Naive thymus-derived CD4-positive, alpha-beta T cell (primary cell): ENCODE data around the gene ACTG2. TPM values are rescaled to one million over a fixed set of nuclear protein-coding genes. Genes with fewer than 3 reads are reported as not detected.
"Not testable (repeated sequence)": the region's sequence is repeated elsewhere in the genome, so short reads cannot be mapped to it uniquely, and the experiment has no call there.

ENCODE experiments used
- ATAC-seq: fragments of 150-1000 bp; cut with Tn5 transposase; 2 replicates; pipeline ENCODE4 v1.10.0; 2021; ENCODE audit warnings: mild to moderate bottlenecking, moderate library complexity
- CTCF ChIA-PET: fragments of 350-600 bp; sonication (Branson Sonifier 250); formaldehyde crosslinking; loops from one replicate; lab custom pipeline; 2021; ENCODE audit warnings: antibody characterized with exemption; lab: Charles Lee
- POLR2A ChIA-PET: fragments of 350-600 bp; sonication (Branson Sonifier 250); formaldehyde crosslinking; loops from one replicate; lab custom pipeline; 2021; ENCODE audit warnings: antibody characterized with exemption, inconsistent platforms; lab: Charles Lee
- DNase-seq, 9 donors: peaks; one replicate each; pipeline versions ENCODE4 v3.0.0 to v3.0.0-alpha.2; 2020 to 2022; ENCODE audit warnings: mixed read lengths in 1 of 9
- H3K27ac ChIP-seq: one replicate; pipeline ENCODE4 v1.7.0; 2013; ENCODE audit warnings: mild to moderate bottlenecking, low read depth, low read length, moderate library complexity
- H3K27me3 ChIP-seq, 2 donors: one replicate each; pipeline ENCODE4 v1.7.0; 2013; ENCODE audit warnings: low read length in 2 of 2, mild to moderate bottlenecking in 2 of 2, moderate library complexity in 2 of 2; ENCODE audit not compliant: control insufficient read depth in 2 of 2, insufficient read depth in 2 of 2
- H3K36me3 ChIP-seq, 3 experiments: 1 replicate in 2 of 3; 2 replicates in 1 of 3; pipeline ENCODE4 v1.7.0; 2013; ENCODE audit warnings: low read length in 3 of 3, mild to moderate bottlenecking in 3 of 3, moderate library complexity in 1 of 3; ENCODE audit not compliant: insufficient read depth in 3 of 3, control insufficient read depth in 2 of 3
- H3K4me1 ChIP-seq, 2 donors: one replicate each; pipeline ENCODE4 v1.7.0; 2013; ENCODE audit warnings: low read length in 2 of 2, mild to moderate bottlenecking in 2 of 2, moderate library complexity in 1 of 2; ENCODE audit not compliant: control insufficient read depth in 2 of 2, insufficient read depth in 2 of 2
- H3K4me3 ChIP-seq: 2 replicates; pipeline ENCODE4 v1.7.0; 2013; ENCODE audit warnings: mild to moderate bottlenecking, low read length
- H3K9me3 ChIP-seq, 3 experiments: 1 replicate in 2 of 3; 2 replicates in 1 of 3; pipeline ENCODE4 v1.7.0; 2013; ENCODE audit warnings: low read length in 3 of 3; ENCODE audit not compliant: control insufficient read depth in 2 of 3
- H3K27ac Mint-ChIP-seq, 9 donors: one replicate each; pipeline ENCODE4 v1.8.0; 2020 to 2022; ENCODE audit warnings: mixed read lengths in 9 of 9, mild to moderate bottlenecking in 8 of 9, moderate library complexity in 5 of 9, inconsistent platforms in 2 of 9
- H3K27me3 Mint-ChIP-seq, 5 donors: one replicate each; pipeline ENCODE4 v1.8.0; 2021 to 2022; ENCODE audit warnings: mixed read lengths in 5 of 5, mild to moderate bottlenecking in 1 of 5
- H3K36me3 Mint-ChIP-seq, 5 donors: one replicate each; pipeline ENCODE4 v1.8.0; 2020 to 2022; ENCODE audit warnings: mixed read lengths in 5 of 5, mild to moderate bottlenecking in 3 of 5, inconsistent platforms in 1 of 5
- H3K4me1 Mint-ChIP-seq, 7 donors: one replicate each; pipeline ENCODE4 v1.8.0; 2020 to 2022; ENCODE audit warnings: mixed read lengths in 7 of 7, mild to moderate bottlenecking in 3 of 7, inconsistent platforms in 1 of 7
- H3K4me3 Mint-ChIP-seq, 10 donors: one replicate each; pipeline ENCODE4 v1.8.0; 2020 to 2022; ENCODE audit warnings: mild to moderate bottlenecking in 10 of 10, mixed read lengths in 10 of 10, moderate library complexity in 6 of 10, inconsistent platforms in 2 of 10
- H3K9me3 Mint-ChIP-seq, 11 donors: one replicate each; pipeline ENCODE4 v1.8.0; 2020 to 2022; ENCODE audit warnings: mixed read lengths in 11 of 11, mild to moderate bottlenecking in 4 of 11, inconsistent platforms in 1 of 11, moderate library complexity in 1 of 11
- intact Hi-C, 2 donors: fragments of 100-400 bp; cut with micrococcal nuclease; formaldehyde crosslinking; loops; one replicate each; pipeline ENCODE4 v1.15.1; 2023
- polyA plus RNA-seq, 2 donors: library from polyadenylated mRNA; unstranded; fragments of 300-500 nt; fragmentation: Illumina TruSeq; gene quantifications; one replicate each; pipeline ENCODE4 v1.2.3, GENCODE V29; 2021
- total RNA-seq, 6 experiments: library from RNA in 5 of 6; stranded (reverse) in 5 of 6; gene quantifications; 1 replicate in 5 of 6; 2 replicates in 1 of 6; pipeline ENCODE4 v1.2.3 and lab custom pipeline; 2021 to 2026

Gene ACTG2
- total and polyA plus RNA-seq, 7 experiments from 2014 or later = not detected

- H3K4me3 ChIP-seq, H3K36me3 ChIP-seq, DNase-seq, ATAC-seq, intact Hi-C loops, POLR2A ChIA-PET, H3K27me3 Mint-ChIP-seq, H3K27me3 ChIP-seq, H3K36me3 Mint-ChIP-seq, H3K4me1 Mint-ChIP-seq, H3K27ac Mint-ChIP-seq, CTCF ChIA-PET, H3K9me3 Mint-ChIP-seq, H3K9me3 ChIP-seq, H3K4me1 ChIP-seq, H3K27ac ChIP-seq, H3K4me3 Mint-ChIP-seq: not testable (repeated sequence)
Observed at GRCh38 chr2:73877984-73878383, 14.8 kb upstream of the ACTG2 start.

- Histone ChIP-seq H3K36me3 (no peaks in the 10 kb centered on the region), H3K27me3 (no peaks in the 10 kb centered on the region), H3K27ac (no peak overlapping the region), H3K4me1 (no peaks in the 10 kb centered on the region), H3K9me3 (no peaks in the 10 kb centered on the region), H3K4me3 (no peak overlapping the region)
- Mint-ChIP-seq H3K36me3 (peaks cover 0 to 3% (median 0%) of the 10 kb centered on the region in 5 donors), H3K9me3 (peaks cover 0 to 4% (median 0%) of the 10 kb centered on the region in 11 donors), H3K4me1 (peaks cover 0 to 23% (median 10%) of the 10 kb centered on the region in 7 donors), H3K4me3 (no peak overlapping the region), H3K27ac (no peak overlapping the region), H3K27me3 (peaks cover 0 to 6% (median 3%) of the 10 kb centered on the region in 5 donors)
- ChIA-PET POLR2A (no interaction called here), CTCF (no interaction called here)
- intact Hi-C loops = no loop called here
- ATAC-seq = no peak
- DNase-seq = no peak
Observed at GRCh38 chr2:73885406-73885805, 7.4 kb upstream of the ACTG2 start.

GRCh38 chr2:73886357-73886756 is 6.5 kb upstream of the ACTG2 start:
- Mint-ChIP-seq H3K27me3 (peaks cover 0 to 6% (median 3%) of the 10 kb centered on the region in 5 donors), H3K4me1 (peaks cover 0 to 23% (median 10%) of the 10 kb centered on the region in 7 donors), H3K9me3 (peaks cover 0 to 4% (median 0%) of the 10 kb centered on the region in 11 donors), H3K27ac (no peak overlapping the region), H3K4me3 (no peak overlapping the region), H3K36me3 (peaks cover 0 to 3% (median 0%) of the 10 kb centered on the region in 5 donors)
- H3K27ac ChIP-seq = no peak overlapping the region
- no peaks in the 10 kb centered on the region for H3K4me1 ChIP-seq
- CTCF ChIA-PET = interaction anchor here (0.6 kb wide), 1 partner anchor 127 kb away, joined by 4 read pairs; no protein-coding TSS in a partner anchor
- POLR2A ChIA-PET = interaction anchor here (0.6 kb wide), 1 partner anchor 954 kb away, joined by 3 read pairs; no protein-coding TSS in a partner anchor
- H3K36me3 ChIP-seq = no peaks in the 10 kb centered on the region
- H3K4me3 ChIP-seq = no peak overlapping the region
- no peak for ATAC-seq
- intact Hi-C loops = no loop called here
- H3K27me3 ChIP-seq = no peaks in the 10 kb centered on the region
- no peaks in the 10 kb centered on the region for H3K9me3 ChIP-seq
- peak in 1 of 9 donors; percentile 32 for DNase-seq

- H3K9me3 ChIP-seq, H3K27me3 Mint-ChIP-seq, DNase-seq, H3K27ac ChIP-seq, H3K36me3 Mint-ChIP-seq, H3K27me3 ChIP-seq, POLR2A ChIA-PET, intact Hi-C loops, H3K36me3 ChIP-seq, H3K9me3 Mint-ChIP-seq, H3K4me3 Mint-ChIP-seq, H3K4me1 ChIP-seq, H3K4me3 ChIP-seq, ATAC-seq: not testable (repeated sequence)
- CTCF ChIA-PET = interaction anchor here (0.6 kb wide), 1 partner anchor 78 kb away, joined by 3 read pairs; no protein-coding TSS in a partner anchor
- H3K27ac Mint-ChIP-seq = peak overlapping the region in 3 of 9 donors; percentile 38 to 56 (median 52)
- H3K4me1 Mint-ChIP-seq = peaks cover 0 to 23% (median 10%) of the 10 kb centered on the region in 7 donors
Observed at GRCh38 chr2:73887596-73888353, 5.0 kb upstream of the ACTG2 start.

GRCh38 chr2:73888388-73888787 is 4.4 kb upstream of the ACTG2 start:
- Mint-ChIP-seq H3K27ac (peak overlapping the region in 7 of 9 donors; percentile 8 to 82 (median 52)), H3K27me3 (peaks cover 0 to 2% (median 0%) of the 10 kb centered on the region in 5 donors), H3K4me3 (peak overlapping the region in 3 of 10 donors; percentile 12 to 34 (median 27)), H3K36me3 (peaks cover 0 to 3% (median 0%) of the 10 kb centered on the region in 5 donors), H3K9me3 (peaks cover 0 to 4% (median 0%) of the 10 kb centered on the region in 11 donors), H3K4me1 (peaks cover 0 to 23% (median 10%) of the 10 kb centered on the region in 7 donors)
- Histone ChIP-seq H3K4me1 (no peaks in the 10 kb centered on the region), H3K4me3 (no peak overlapping the region), H3K9me3 (no peaks in the 10 kb centered on the region), H3K27ac (no peak overlapping the region), H3K36me3 (no peaks in the 10 kb centered on the region), H3K27me3 (no peaks in the 10 kb centered on the region)
- DNase-seq (peak in 1 of 9 donors; percentile 6), ATAC-seq (no peak)
- intact Hi-C loops = no loop called here
- ChIA-PET CTCF (no interaction called here), POLR2A (no interaction called here)

- Mint-ChIP-seq H3K4me1 (peaks cover 8 to 25% (median 17%) of the 10 kb centered on the region in 7 donors), H3K27me3 (no peaks in the 10 kb centered on the region), H3K27ac (no peak overlapping the region), H3K36me3 (peaks cover 0 to 3% (median 0%) of the 10 kb centered on the region in 5 donors), H3K9me3 (peaks cover 0 to 4% (median 0%) of the 10 kb centered on the region in 11 donors), H3K4me3 (no peak overlapping the region)
- CTCF ChIA-PET = no interaction called here
- Histone ChIP-seq H3K36me3 (no peaks in the 10 kb centered on the region), H3K4me3 (no peak overlapping the region), H3K9me3 (no peaks in the 10 kb centered on the region), H3K27me3 (no peaks in the 10 kb centered on the region), H3K4me1 (no peaks in the 10 kb centered on the region), H3K27ac (no peak overlapping the region)
- intact Hi-C loops = no loop called here
- ATAC-seq (no peak), DNase-seq (no peak)
- POLR2A ChIA-PET = no interaction called here
Observed at GRCh38 chr2:73889206-73889605, 3.6 kb upstream of the ACTG2 start.
